ENCODE results near the gene GSTO2.

The GSTO2 gene

GRCh38 chr10:104325436-104326435 is 56.8 kb downstream of the GSTO2 start:
- no peak for DNase-seq (ENCODE audit: low read depth in 3 of 3, low spot score in 1 of 3)

GRCh38 chr10:104326991-104327610 is 58.1 kb downstream of the GSTO2 start:
- DNase-seq (ENCODE audit: low read depth in 3 of 3, low spot score in 1 of 3), result no peak

- DNase-seq (ENCODE audit: low read depth in 3 of 3, low spot score in 1 of 3), result no peak
Observed at GRCh38 chr10:104327745-104328645, 59.0 kb downstream of the GSTO2 start.

- DNase-seq (ENCODE audit: low read depth in 3 of 3, low spot score in 1 of 3), result no peak
Observed at GRCh38 chr10:104328646-104328895, 59.6 kb downstream of the GSTO2 start.

- peak in 2 of 3 donors; percentile 39 to 45 for DNase-seq (ENCODE audit: low read depth in 3 of 3, low spot score in 1 of 3)
Observed at GRCh38 chr10:104328896-104329710, 60.1 kb downstream of the GSTO2 start.

- no peak for DNase-seq (ENCODE audit: low read depth in 3 of 3, low spot score in 1 of 3)
Observed at GRCh38 chr10:104329735-104330134, 60.8 kb downstream of the GSTO2 start.

GRCh38 chr10:104330168-104331110 is 61.5 kb downstream of the GSTO2 start:
- no peak for DNase-seq (ENCODE audit: low read depth in 3 of 3, low spot score in 1 of 3)

- DNase-seq (ENCODE audit: low read depth in 3 of 3, low spot score in 1 of 3), result no peak
Observed at GRCh38 chr10:104331208-104331838, 62.3 kb downstream of the GSTO2 start.

- no peak for DNase-seq (ENCODE audit: low read depth in 3 of 3, low spot score in 1 of 3)
Observed at GRCh38 chr10:104332243-104333031, 63.5 kb downstream of the GSTO2 start.

GRCh38 chr10:104333032-104333727 is 64.2 kb downstream of the GSTO2 start:
- peak in 1 of 3 donors; percentile 31 for DNase-seq (ENCODE audit: low read depth in 3 of 3, low spot score in 1 of 3)

GRCh38 chr10:104333728-104334373 is 64.9 kb downstream of the GSTO2 start:
- no peak for DNase-seq (ENCODE audit: low read depth in 3 of 3, low spot score in 1 of 3)

- no peak for DNase-seq (ENCODE audit: low read depth in 3 of 3, low spot score in 1 of 3)
Observed at GRCh38 chr10:104334561-104334960, 65.6 kb downstream of the GSTO2 start.

GRCh38 chr10:104334965-104335650 is 66.1 kb downstream of the GSTO2 start:
- DNase-seq (ENCODE audit: low read depth in 3 of 3, low spot score in 1 of 3), result no peak

- DNase-seq (ENCODE audit: low read depth in 3 of 3, low spot score in 1 of 3), result no peak
Observed at GRCh38 chr10:104336821-104337467, 68.0 kb downstream of the GSTO2 start.

GRCh38 chr10:104337521-104337984 is 68.6 kb downstream of the GSTO2 start:
- no peak for DNase-seq (ENCODE audit: low read depth in 3 of 3, low spot score in 1 of 3)

Measured in stimulated activated CD4-positive, alpha-beta T cell treated with anti-CD3 and anti-CD28 coated beads, TNF-alpha, amount 100 ng/mL, for 1 hour (primary cell).